Naive B cell (primary cell): Measurements from ENCODE around the gene SYT14. TPM values are rescaled to one million over a fixed set of nuclear protein-coding genes. Genes with fewer than 3 reads are reported as not detected.
"Not testable (repeated sequence)": the region's sequence is repeated elsewhere in the genome, so short reads cannot be mapped to it uniquely, and the experiment has no call there.

ENCODE experiments used
- ATAC-seq, 2 donors: fragments of 150-1000 bp; cut with Tn5 transposase; 2 replicates each; pipeline ENCODE4 v1.10.0; 2021; ENCODE audit warnings: low read depth in 2 of 2, mild to moderate bottlenecking in 2 of 2, moderate library complexity in 2 of 2
- DNase-seq: peaks from one replicate; pipeline ENCODE4 v3.0.0; 2022
- H3K27ac Mint-ChIP-seq, 6 donors: one replicate each; pipeline ENCODE4 v1.8.0; 2020 to 2022; ENCODE audit warnings: mild to moderate bottlenecking in 6 of 6, mixed read lengths in 6 of 6, moderate library complexity in 5 of 6, inconsistent platforms in 2 of 6
- H3K27me3 Mint-ChIP-seq, 3 donors: one replicate each; pipeline ENCODE4 v1.8.0; 2021 to 2022; ENCODE audit warnings: mixed read lengths in 3 of 3, mild to moderate bottlenecking in 1 of 3
- H3K36me3 Mint-ChIP-seq, 2 donors: one replicate each; pipeline ENCODE4 v1.8.0; 2020 to 2022; ENCODE audit warnings: mixed read lengths in 2 of 2, inconsistent platforms in 1 of 2, mild to moderate bottlenecking in 1 of 2
- H3K4me1 Mint-ChIP-seq, 3 donors: one replicate each; pipeline ENCODE4 v1.8.0; 2020 to 2022; ENCODE audit warnings: mixed read lengths in 3 of 3, inconsistent platforms in 1 of 3, mild to moderate bottlenecking in 1 of 3, moderate library complexity in 1 of 3
- H3K4me3 Mint-ChIP-seq, 8 donors: one replicate each; pipeline ENCODE4 v1.8.0; 2020 to 2022; ENCODE audit warnings: mild to moderate bottlenecking in 8 of 8, mixed read lengths in 8 of 8, moderate library complexity in 8 of 8, inconsistent platforms in 2 of 8
- H3K9me3 Mint-ChIP-seq, 7 donors: one replicate each; pipeline ENCODE4 v1.8.0; 2020 to 2022; ENCODE audit warnings: mixed read lengths in 7 of 7, mild to moderate bottlenecking in 5 of 7, inconsistent platforms in 2 of 7, moderate library complexity in 1 of 7
- polyA plus RNA-seq, 6 donors: library from polyadenylated mRNA; unstranded; fragments of 300-500 nt; fragmentation: Illumina TruSeq; gene quantifications; one replicate each; pipeline ENCODE4 v1.2.3, GENCODE V29; 2021; ENCODE audit warnings: low read depth in 6 of 6

SYT14 gene
- polyA plus RNA-seq, 6 donors from 2014 or later = not detected

- not testable (repeated sequence) for H3K36me3 Mint-ChIP-seq, H3K27me3 Mint-ChIP-seq, H3K27ac Mint-ChIP-seq, H3K4me1 Mint-ChIP-seq, H3K4me3 Mint-ChIP-seq, DNase-seq, ATAC-seq
- peaks cover 2 to 12% (median 6%) of the 10 kb centered on the region in 7 donors for H3K9me3 Mint-ChIP-seq
Observed at GRCh38 chr1:210112906-210113305, 174.9 kb downstream of the SYT14 start.

DNA sequence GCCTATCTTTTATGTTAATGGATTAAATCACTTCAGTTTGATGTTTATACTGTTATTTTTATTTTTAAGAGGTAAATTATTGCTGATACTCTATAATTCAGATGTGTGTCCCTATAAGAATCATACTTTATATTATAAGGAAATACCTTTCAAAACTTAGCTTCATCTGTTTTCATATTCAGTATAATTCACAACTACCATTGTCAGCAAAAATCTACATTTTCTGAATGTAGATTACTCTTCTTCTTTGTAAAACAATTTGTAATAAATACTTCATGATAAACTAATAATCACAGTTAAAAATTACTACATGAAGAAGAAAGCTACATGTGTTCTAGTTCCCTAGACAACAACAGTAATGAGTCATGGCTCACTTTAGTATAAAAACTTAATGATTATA is 179.2 kb downstream of the SYT14 start:
- DNase-seq (no peak), ATAC-seq (no peak)
- H3K36me3 Mint-ChIP-seq = no peaks in the 10 kb centered on the region
- no peak overlapping the region for H3K4me3 Mint-ChIP-seq
- H3K4me1 Mint-ChIP-seq = no peaks in the 10 kb centered on the region
- no peak overlapping the region for H3K27ac Mint-ChIP-seq
- H3K9me3 Mint-ChIP-seq = peaks cover 0 to 1% (median 0%) of the 10 kb centered on the region in 7 donors
- H3K27me3 Mint-ChIP-seq = no peaks in the 10 kb centered on the region

GRCh38 chr1:210117681-210118170 is 179.7 kb downstream of the SYT14 start:
- no peak overlapping the region for H3K4me3 Mint-ChIP-seq
- no peaks in the 10 kb centered on the region for H3K27me3 Mint-ChIP-seq
- H3K4me1 Mint-ChIP-seq = no peaks in the 10 kb centered on the region
- H3K36me3 Mint-ChIP-seq = no peaks in the 10 kb centered on the region
- H3K9me3 Mint-ChIP-seq = peaks cover 0 to 1% (median 0%) of the 10 kb centered on the region in 7 donors
- ATAC-seq (no peak), DNase-seq (no peak)
- H3K27ac Mint-ChIP-seq = no peak overlapping the region

GRCh38 chr1:210123383-210123782 is 185.4 kb downstream of the SYT14 start:
- ATAC-seq = no peak
- DNase-seq = no peak
- Mint-ChIP-seq H3K27me3 (peaks cover 0 to 5% (median 5%) of the 10 kb centered on the region in 3 donors), H3K4me1 (no peaks in the 10 kb centered on the region), H3K36me3 (no peaks in the 10 kb centered on the region), H3K9me3 (peaks cover 0 to 2% (median 0%) of the 10 kb centered on the region in 7 donors), H3K4me3 (no peak overlapping the region), H3K27ac (no peak overlapping the region)

- no peak overlapping the region for H3K4me3 Mint-ChIP-seq
- DNase-seq (no peak), ATAC-seq (no peak)
- H3K27me3 Mint-ChIP-seq = peaks cover 0 to 5% (median 5%) of the 10 kb centered on the region in 3 donors
- no peaks in the 10 kb centered on the region for H3K4me1 Mint-ChIP-seq
- H3K27ac Mint-ChIP-seq = no peak overlapping the region
- H3K36me3 Mint-ChIP-seq = no peaks in the 10 kb centered on the region
- peaks cover 0 to 2% (median 0%) of the 10 kb centered on the region in 7 donors for H3K9me3 Mint-ChIP-seq
Observed at GRCh38 chr1:210123924-210124589, 186.0 kb downstream of the SYT14 start.

DNA sequence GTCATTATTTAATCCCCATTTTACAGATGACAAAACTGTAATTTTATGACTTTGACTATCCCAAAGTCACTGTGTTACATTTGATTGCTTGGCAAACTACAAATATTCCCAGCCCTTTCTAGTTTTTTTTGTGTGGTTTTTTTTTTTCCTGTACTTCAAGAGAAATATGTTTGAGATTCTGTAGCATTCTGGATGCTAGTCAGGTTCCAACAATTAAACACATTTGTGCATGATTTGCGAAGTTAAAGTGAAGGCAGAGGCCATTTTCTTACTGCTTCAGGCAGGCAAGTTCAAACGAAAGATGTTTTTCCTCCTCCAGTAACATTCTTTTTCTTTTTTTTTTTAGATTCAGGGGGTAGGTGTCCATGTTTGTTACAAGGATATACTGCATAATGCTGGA is 186.7 kb downstream of the SYT14 start:
- H3K9me3 Mint-ChIP-seq = peaks cover 0 to 2% (median 0%) of the 10 kb centered on the region in 7 donors
- H3K4me1 Mint-ChIP-seq = no peaks in the 10 kb centered on the region

DNA sequence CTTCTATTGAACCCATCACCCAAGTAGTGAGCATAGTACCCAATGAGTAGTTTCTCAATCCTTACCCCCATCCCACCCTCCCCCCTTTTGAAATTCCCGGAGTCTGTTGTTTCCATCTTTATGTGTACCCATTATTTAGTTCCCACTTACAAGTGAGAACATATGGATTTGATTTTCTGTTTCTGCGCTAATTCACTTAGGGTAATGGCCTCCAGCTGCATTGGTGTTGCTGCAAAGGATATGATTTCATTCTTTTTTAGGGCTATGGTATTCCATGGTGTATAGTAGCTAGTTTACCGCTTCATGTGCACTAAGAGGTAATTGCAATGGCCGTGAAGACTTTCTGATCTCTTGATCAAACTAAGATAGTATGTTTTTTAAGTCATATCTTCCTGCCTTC is 187.1 kb downstream of the SYT14 start:
- DNase-seq = no peak
- Mint-ChIP-seq H3K27ac (no peak overlapping the region), H3K9me3 (peaks cover 0 to 2% (median 0%) of the 10 kb centered on the region in 7 donors), H3K4me3 (no peak overlapping the region), H3K4me1 (no peaks in the 10 kb centered on the region), H3K27me3 (peaks cover 0 to 5% (median 5%) of the 10 kb centered on the region in 3 donors), H3K36me3 (no peaks in the 10 kb centered on the region)
- ATAC-seq = no peak

More for the DNA sequence above, 186.7 kb downstream of the SYT14 start:
- peaks cover 0 to 5% (median 5%) of the 10 kb centered on the region in 3 donors for H3K27me3 Mint-ChIP-seq
- no peak overlapping the region for H3K27ac Mint-ChIP-seq
- no peak for DNase-seq
- no peak overlapping the region for H3K4me3 Mint-ChIP-seq
- no peaks in the 10 kb centered on the region for H3K36me3 Mint-ChIP-seq
- ATAC-seq = no peak

DNA sequence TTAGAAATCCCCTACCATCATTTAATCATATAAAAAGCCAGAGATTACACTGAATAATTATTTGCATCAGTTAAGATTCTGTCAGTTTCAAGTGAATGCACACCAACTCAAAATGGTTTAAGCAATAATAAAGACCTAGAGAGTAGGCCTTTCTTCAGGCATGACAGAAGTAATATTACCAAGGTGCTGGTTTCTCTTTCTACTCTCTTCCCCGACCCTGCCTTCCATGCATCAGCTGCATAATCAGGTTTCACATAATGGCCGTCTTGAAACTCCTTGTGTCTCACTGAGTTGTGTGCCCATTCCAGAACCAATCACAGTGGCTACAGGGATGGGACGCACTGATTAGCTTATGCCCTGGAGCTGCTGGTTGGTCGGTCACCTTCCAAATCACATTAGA is 191.1 kb downstream of the SYT14 start:
- H3K27me3 Mint-ChIP-seq = peaks cover 0 to 8% (median 5%) of the 10 kb centered on the region in 3 donors
- H3K9me3 Mint-ChIP-seq = peaks cover 0 to 4% (median 0%) of the 10 kb centered on the region in 7 donors
- H3K27ac Mint-ChIP-seq = no peak overlapping the region
- DNase-seq = no peak
- H3K36me3 Mint-ChIP-seq = no peaks in the 10 kb centered on the region
- H3K4me3 Mint-ChIP-seq = no peak overlapping the region
- no peak for ATAC-seq
- H3K4me1 Mint-ChIP-seq = no peaks in the 10 kb centered on the region

DNA sequence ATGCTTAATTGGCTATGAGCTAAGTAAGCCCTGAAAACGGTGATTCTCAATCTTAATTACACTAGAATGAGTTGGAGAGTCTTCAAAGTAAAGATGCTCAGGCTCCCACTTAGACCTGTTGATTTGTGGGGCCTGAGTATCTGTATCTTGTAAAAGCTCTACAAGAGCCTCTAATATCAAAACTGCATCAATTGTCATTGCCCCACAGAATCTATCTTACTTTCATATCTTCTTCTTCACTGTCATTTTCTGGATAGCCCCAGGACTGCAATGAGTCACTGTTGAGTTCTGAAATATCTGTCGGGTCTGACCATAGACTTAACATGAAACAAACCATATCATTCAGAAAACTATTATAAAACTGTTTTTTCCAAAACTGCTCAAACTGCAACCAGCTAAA is 191.7 kb downstream of the SYT14 start:
- peaks cover 0 to 10% (median 8%) of the 10 kb centered on the region in 3 donors for H3K27me3 Mint-ChIP-seq
- H3K36me3 Mint-ChIP-seq = no peaks in the 10 kb centered on the region
- peaks cover 0 to 4% (median 0%) of the 10 kb centered on the region in 7 donors for H3K9me3 Mint-ChIP-seq
- no peaks in the 10 kb centered on the region for H3K4me1 Mint-ChIP-seq
- H3K27ac Mint-ChIP-seq = no peak overlapping the region
- no peak overlapping the region for H3K4me3 Mint-ChIP-seq
- DNase-seq = no peak
- ATAC-seq = no peak

GRCh38 chr1:210132582-210132981 is 194.6 kb downstream of the SYT14 start:
- H3K4me1 Mint-ChIP-seq = no peaks in the 10 kb centered on the region
- H3K9me3 Mint-ChIP-seq = peaks cover 0 to 4% (median 0%) of the 10 kb centered on the region in 7 donors
- H3K27ac Mint-ChIP-seq = no peak overlapping the region
- no peak overlapping the region for H3K4me3 Mint-ChIP-seq
- ATAC-seq (no peak), DNase-seq (no peak)
- H3K36me3 Mint-ChIP-seq = no peaks in the 10 kb centered on the region
- peaks cover 0 to 21% (median 19%) of the 10 kb centered on the region in 3 donors for H3K27me3 Mint-ChIP-seq

GRCh38 chr1:210143465-210144062 is 205.5 kb downstream of the SYT14 start:
- DNase-seq (peak; percentile 10), ATAC-seq (no peak)
- Mint-ChIP-seq H3K4me3 (no peak overlapping the region), H3K4me1 (no peaks in the 10 kb centered on the region), H3K27me3 (peaks cover 10 to 33% (median 27%) of the 10 kb centered on the region in 3 donors), H3K36me3 (peaks cover 0 to 5% of the 10 kb centered on the region in 2 donors), H3K9me3 (peaks cover 0 to 20% (median 5%) of the 10 kb centered on the region in 7 donors), H3K27ac (no peak overlapping the region)

DNA sequence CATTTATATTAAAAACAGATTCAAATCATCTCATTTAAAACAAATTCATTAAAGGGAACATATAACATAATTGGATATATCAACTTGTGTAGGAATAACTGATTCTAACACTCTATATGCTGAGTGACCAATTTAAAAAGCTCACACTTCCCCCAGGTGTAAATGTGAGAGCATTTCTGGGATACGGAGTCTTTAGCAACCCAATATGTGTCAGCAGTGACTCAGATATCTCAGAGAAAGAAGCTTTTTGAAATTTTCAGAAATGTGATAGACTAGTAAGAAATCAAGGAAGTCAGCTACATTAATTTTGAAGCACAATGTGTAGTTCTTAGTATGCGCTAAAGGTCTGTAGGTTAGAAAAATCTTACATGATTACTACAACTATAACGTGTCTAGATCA is 206.7 kb downstream of the SYT14 start:
- no peak for DNase-seq
- peaks cover 6 to 33% (median 27%) of the 10 kb centered on the region in 3 donors for H3K27me3 Mint-ChIP-seq
- H3K4me3 Mint-ChIP-seq = no peak overlapping the region
- no peak overlapping the region for H3K27ac Mint-ChIP-seq
- peaks cover 0 to 5% of the 10 kb centered on the region in 2 donors for H3K36me3 Mint-ChIP-seq
- ATAC-seq = no peak
- H3K9me3 Mint-ChIP-seq = peaks cover 0 to 16% (median 5%) of the 10 kb centered on the region in 7 donors
- H3K4me1 Mint-ChIP-seq = no peaks in the 10 kb centered on the region

DNA sequence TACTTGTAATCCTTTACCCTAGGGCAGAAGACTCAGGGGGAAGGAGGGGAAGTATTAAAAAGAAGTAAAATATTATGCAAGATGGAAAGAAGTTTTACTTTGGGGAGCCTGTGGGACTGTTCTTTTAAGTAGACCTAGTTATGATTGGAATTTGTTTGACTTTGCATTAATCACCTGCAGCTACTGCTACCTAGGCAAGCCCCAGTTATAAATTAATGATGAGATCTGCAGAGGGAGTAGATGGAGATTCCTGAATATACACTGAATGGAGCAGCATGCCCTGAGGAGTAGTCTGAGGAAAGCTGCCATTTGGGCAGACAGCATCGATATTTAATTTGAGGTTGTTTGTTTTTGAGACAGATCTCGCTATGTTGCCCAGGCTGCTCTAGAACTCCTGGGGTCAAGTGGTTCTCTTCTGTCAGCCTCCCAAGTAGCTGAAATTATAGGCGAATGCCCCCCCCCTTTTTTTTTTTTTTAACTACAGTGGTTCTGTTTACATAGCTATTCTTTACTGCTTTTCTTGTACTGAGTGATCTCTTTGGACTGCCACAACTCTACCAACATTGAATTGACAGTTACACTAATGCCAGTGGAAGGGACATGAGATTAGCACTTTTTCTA is 213.1 kb downstream of the SYT14 start:
- Mint-ChIP-seq H3K9me3 (peaks cover 0 to 2% (median 0%) of the 10 kb centered on the region in 7 donors), H3K27me3 (peaks cover 5 to 8% (median 6%) of the 10 kb centered on the region in 3 donors), H3K36me3 (no peaks in the 10 kb centered on the region), H3K4me1 (no peaks in the 10 kb centered on the region), H3K27ac (no peak overlapping the region), H3K4me3 (no peak overlapping the region)
- ATAC-seq (no peak), DNase-seq (no peak)

DNA sequence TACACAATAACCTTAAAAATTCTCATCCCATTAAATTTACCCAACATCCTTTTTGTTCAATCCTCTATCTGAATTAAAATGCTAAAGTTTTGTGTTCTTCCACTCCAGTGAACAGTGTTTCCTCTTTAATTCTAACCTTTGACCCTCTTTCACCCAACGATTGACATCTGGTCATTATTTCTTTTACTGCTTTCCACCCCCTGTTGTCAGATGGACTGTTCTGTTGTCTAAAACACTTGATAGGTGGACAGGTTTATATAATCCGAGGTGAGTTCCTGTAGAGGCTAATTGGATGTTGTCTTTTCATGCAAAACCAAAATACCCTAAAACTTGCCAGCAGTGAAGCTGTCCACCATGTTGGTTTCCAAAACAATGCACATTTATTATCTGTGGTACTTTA is 221.2 kb downstream of the SYT14 start:
- Mint-ChIP-seq H3K9me3 (no peaks in the 10 kb centered on the region), H3K4me1 (no peaks in the 10 kb centered on the region), H3K27me3 (peaks cover 0 to 16% (median 6%) of the 10 kb centered on the region in 3 donors), H3K4me3 (no peak overlapping the region), H3K27ac (no peak overlapping the region), H3K36me3 (no peaks in the 10 kb centered on the region)
- ATAC-seq (no peak), DNase-seq (no peak)
